Left ventricle myocardium inferior (tissue), 1 donor: ENCODE data around the gene COX19. TPM values are rescaled to one million over a fixed set of nuclear protein-coding genes. Genes with fewer than 3 reads are reported as not detected.

Experiments
- DNase-seq: peaks from one replicate; pipeline ENCODE4 v3.0.0-alpha.2; 2020
- H3K27ac ChIP-seq: fragments of 200-600 bp; replicated peaks from 2 replicates; pipeline ENCODE4 v1.8.0; 2021
- H3K27me3 ChIP-seq: fragments of 200-600 bp; 2 replicates; pipeline ENCODE4 v1.8.0; 2021; ENCODE audit warnings: low read depth
- H3K36me3 ChIP-seq: fragments of 200-600 bp; 2 replicates; pipeline ENCODE4 v1.8.0; 2021
- H3K4me1 ChIP-seq: fragments of 200-600 bp; 2 replicates; pipeline ENCODE4 v1.8.0; 2021
- H3K4me3 ChIP-seq: fragments of 200-600 bp; 2 replicates; pipeline ENCODE4 v1.8.0; 2021; ENCODE audit warnings: mild to moderate bottlenecking, moderate library complexity
- H3K9me3 ChIP-seq: fragments of 200-600 bp; replicated peaks from 2 replicates; pipeline ENCODE4 v1.8.0; 2021
- CTCF ChIP-seq: fragments of 200-600 bp; IDR thresholded peaks from 2 replicates; pipeline ENCODE4 v1.8.0; 2021; ENCODE audit warnings: antibody characterized with exemption, mild to moderate bottlenecking, borderline replicate concordance
- intact Hi-C: fragments of 100-400 bp; cut with micrococcal nuclease; formaldehyde crosslinking; loops from one replicate; pipeline ENCODE4 v1.11.0; 2022
- total RNA-seq: library from RNA; stranded (reverse); fragmentation: NEBNext Ultra II Directional; extraction: Animal tissue kit (Norgen Biotek cat#: 25700); gene quantifications from one replicate; pipeline ENCODE4 v1.2.1, GENCODE V29; 2021
- donor health status: DM: no; HTN: yes; CAD: no; lungs with severe emphysema.

COX19 gene
- total RNA-seq, 1 donor from 2014 or later: 8.5 TPM

DNA sequence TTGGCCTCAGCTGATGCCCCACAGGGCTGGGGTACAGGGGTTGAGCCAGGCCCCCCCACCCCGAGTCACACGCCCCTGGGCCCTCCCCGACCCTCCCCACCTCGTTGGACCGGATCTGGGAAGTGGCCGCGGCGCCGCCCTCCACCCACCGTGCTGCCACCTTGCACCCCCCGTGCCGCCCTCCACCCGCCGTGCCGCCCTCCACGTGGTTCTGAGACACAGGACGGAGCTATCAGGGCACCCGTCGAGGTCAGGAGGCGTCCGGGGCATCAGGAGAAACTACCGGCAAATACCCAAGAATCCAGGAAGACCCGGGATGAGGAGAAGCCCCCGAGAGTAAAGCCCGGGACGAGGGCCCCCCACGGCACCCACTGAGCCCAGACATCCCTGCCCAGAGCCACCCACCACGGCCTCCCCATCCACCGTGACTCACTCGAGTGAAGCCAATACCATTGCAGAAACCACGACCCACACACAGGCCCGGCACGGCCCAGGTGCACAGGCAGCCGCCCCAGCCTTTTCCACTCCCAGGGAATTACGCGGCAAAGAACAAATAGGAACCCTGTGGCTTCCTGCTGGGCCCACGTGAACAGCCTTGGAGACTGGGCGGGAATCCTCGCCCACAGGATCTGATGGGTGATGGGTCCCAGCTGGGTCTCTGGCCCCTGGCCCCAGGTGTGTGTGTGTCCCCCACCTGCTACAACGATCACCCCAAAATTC is 54.8 kb downstream of the COX19 start:
- no peak for TF ChIP-seq CTCF
- H3K27ac ChIP-seq: no peak overlapping the region
- no peaks in the 10 kb centered on the region for H3K36me3 ChIP-seq
- H3K4me3 ChIP-seq: no peak overlapping the region
- H3K27me3 ChIP-seq: peaks cover 22% of the 10 kb centered on the region
- no peaks in the 10 kb centered on the region for H3K9me3 ChIP-seq
- intact Hi-C loops: no loop called here
- peak; percentile 12 for DNase-seq
- H3K4me1 ChIP-seq: peaks cover 26% of the 10 kb centered on the region

DNA sequence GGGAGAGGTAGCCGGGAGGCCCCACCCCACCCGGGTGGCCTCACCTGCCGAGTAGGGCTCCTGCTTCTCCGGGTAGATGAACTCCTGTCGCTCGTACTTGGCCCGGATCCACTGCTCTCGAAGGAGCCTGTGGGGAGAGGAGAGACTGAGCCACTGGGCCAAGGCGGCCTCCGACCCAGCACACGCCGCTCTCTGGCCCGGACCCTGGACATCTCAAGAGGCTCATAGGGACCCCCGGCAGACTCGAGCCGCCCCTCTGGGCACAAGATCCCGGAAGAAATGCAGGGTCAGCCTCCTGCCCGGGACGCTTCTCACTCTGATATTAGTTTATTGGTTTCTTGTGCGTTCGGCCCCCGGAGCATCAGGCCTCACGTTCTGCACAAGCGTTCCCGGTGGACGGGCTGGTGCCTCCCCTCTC is 55.4 kb downstream of the COX19 start:
- H3K36me3 ChIP-seq: no peaks in the 10 kb centered on the region
- TF ChIP-seq CTCF: no peak
- no peak overlapping the region for H3K27ac ChIP-seq
- H3K4me3 ChIP-seq: no peak overlapping the region
- peak; percentile 11 for DNase-seq
- intact Hi-C loops: no loop called here
- H3K4me1 ChIP-seq: peaks cover 21% of the 10 kb centered on the region
- H3K9me3 ChIP-seq: no peaks in the 10 kb centered on the region
- peaks cover 23% of the 10 kb centered on the region for H3K27me3 ChIP-seq

GRCh38 chr7:919114-919442 is 56.3 kb downstream of the COX19 start:
- no peaks in the 10 kb centered on the region for H3K36me3 ChIP-seq
- peak; percentile 7 for DNase-seq
- H3K27me3 ChIP-seq: peaks cover 19% of the 10 kb centered on the region
- peaks cover 15% of the 10 kb centered on the region for H3K4me1 ChIP-seq
- H3K9me3 ChIP-seq: no peaks in the 10 kb centered on the region
- H3K27ac ChIP-seq: no peak overlapping the region
- no peak for TF ChIP-seq CTCF
- no peak overlapping the region for H3K4me3 ChIP-seq
- intact Hi-C loops: no loop called here

DNA sequence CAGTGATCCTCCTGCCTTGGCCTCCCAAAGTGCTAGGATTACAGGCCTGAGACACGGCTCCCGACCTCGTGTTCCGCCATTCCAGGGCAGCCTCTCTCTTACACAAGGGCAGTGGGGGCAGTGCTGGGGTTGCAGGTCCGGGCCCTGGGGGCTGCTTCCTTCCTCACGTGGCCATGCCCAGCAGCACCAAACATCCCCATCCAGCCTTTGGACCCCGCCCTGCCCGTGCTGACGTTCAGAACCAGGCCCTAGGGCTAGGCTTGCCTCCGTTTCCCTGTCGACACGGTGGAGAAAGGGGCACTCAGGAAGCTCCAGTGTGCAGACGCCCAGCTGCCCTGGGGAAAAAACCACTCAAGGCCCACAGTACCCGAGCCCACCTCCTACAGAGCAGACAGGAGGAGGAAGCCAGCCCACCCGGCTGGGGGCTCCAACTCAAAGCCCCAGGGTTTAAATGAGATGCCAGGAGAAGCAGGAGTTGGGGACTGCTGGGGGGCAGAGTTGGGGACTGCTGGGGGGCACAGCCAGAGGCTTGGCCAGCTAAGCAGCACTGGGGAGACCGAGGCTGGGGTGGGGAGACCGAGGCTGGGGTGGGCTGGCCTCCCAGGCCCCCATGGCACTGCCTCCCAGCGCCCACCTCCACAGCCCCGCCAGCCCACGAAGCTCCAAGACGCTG is 56.8 kb downstream of the COX19 start:
- no peak for TF ChIP-seq CTCF
- intact Hi-C loops: no loop called here
- Histone ChIP-seq H3K4me1 (peaks cover 13% of the 10 kb centered on the region), H3K4me3 (no peak overlapping the region), H3K27me3 (peaks cover 17% of the 10 kb centered on the region), H3K27ac (no peak overlapping the region), H3K36me3 (no peaks in the 10 kb centered on the region), H3K9me3 (no peaks in the 10 kb centered on the region)
- DNase-seq: peak; percentile 2

- H3K4me3 ChIP-seq: no peak overlapping the region
- no peak overlapping the region for H3K27ac ChIP-seq
- intact Hi-C loops: no loop called here
- H3K36me3 ChIP-seq: no peaks in the 10 kb centered on the region
- no peak for TF ChIP-seq CTCF
- peaks cover 8% of the 10 kb centered on the region for H3K4me1 ChIP-seq
- peaks cover 15% of the 10 kb centered on the region for H3K27me3 ChIP-seq
- H3K9me3 ChIP-seq: no peaks in the 10 kb centered on the region
- DNase-seq: no peak
Measured at GRCh38 chr7:918118-918425, 57.3 kb downstream of the COX19 start.
